H1 (cell line): Measurements from ENCODE around the gene ARHGAP15. TPM values are rescaled to one million over a fixed set of nuclear protein-coding genes. Genes with fewer than 3 reads are reported as not detected.

Experiments used
- CTCF ChIA-PET: fragments of 300-600 bp; sonication (Branson Sonifier 250); formaldehyde crosslinking; loops from one replicate; lab custom pipeline; 2021; ENCODE audit not compliant: partially characterized antibody; lab: Charles Lee
- POLR2A ChIA-PET: fragments of 300-600 bp; sonication (Branson Sonifier 250); formaldehyde crosslinking; loops from one replicate; lab custom pipeline; 2021; ENCODE audit warnings: inconsistent platforms; ENCODE audit not compliant: partially characterized antibody; lab: Charles Lee
- DNase-seq, 2 experiments: peaks; one replicate each; pipeline versions ENCODE4 v3.0.0 to v3.0.0-alpha.2; 2010 to 2022; ENCODE audit warnings: low spot score in 2 of 2, low read depth in 1 of 2, mixed read lengths in 1 of 2
- FAIRE-seq: peaks from 2 replicates; lab custom pipeline; 2011; peaks lifted over from hg19 to GRCh38; lab: Jason Lieb, UNC
- H2AFZ ChIP-seq: 2 replicates; pipeline ENCODE4 v1.8.1; 2012; ENCODE audit warnings: low read length, inconsistent platforms
- H2AK5ac ChIP-seq: 2 replicates; pipeline ENCODE4 v1.6.1; 2013; ENCODE audit warnings: low read depth, low read length
- H2BK120ac ChIP-seq: replicated peaks from 2 replicates; pipeline ENCODE3; 2013; ENCODE audit warnings: low read depth, low read length, inconsistent platforms
- H2BK12ac ChIP-seq: 2 replicates; pipeline ENCODE4 v1.6.1; 2013; ENCODE audit warnings: low read depth, low read length
- H2BK15ac ChIP-seq: 2 replicates; pipeline ENCODE4 v1.6.1; 2013; ENCODE audit warnings: low read length
- H2BK20ac ChIP-seq: 2 replicates; pipeline ENCODE4 v1.6.1; 2013; ENCODE audit warnings: low read length
- H2BK5ac ChIP-seq: 2 replicates; pipeline ENCODE4 v1.6.1; 2013; ENCODE audit warnings: low read depth, low read length
- H3K14ac ChIP-seq: 2 replicates; pipeline ENCODE4 v1.6.1; 2013; ENCODE audit warnings: inconsistent platforms; ENCODE audit not compliant: insufficient read length
- H3K18ac ChIP-seq: 2 replicates; pipeline ENCODE4 v1.6.1; 2013; ENCODE audit warnings: low read length; ENCODE audit errors: extremely low read depth
- H3K23ac ChIP-seq: 2 replicates; pipeline ENCODE4 v1.6.1; 2013; ENCODE audit warnings: inconsistent platforms; ENCODE audit not compliant: insufficient read length
- H3K23me2 ChIP-seq: 2 replicates; pipeline ENCODE4 v1.6.1; 2013; ENCODE audit warnings: low read depth, low read length
- H3K27ac ChIP-seq: 2 replicates; pipeline ENCODE4 v1.6.1; 2011; ENCODE audit warnings: low read depth, low read length, inconsistent platforms
- H3K27me3 ChIP-seq, 4 experiments: replicated peaks in 1 of 4; 1 replicate in 1 of 4; 2 replicates in 3 of 4; pipeline versions ENCODE4 v1.6.1 to v1.8.1; 2011 to 2013; ENCODE audit warnings: low read length in 3 of 4, mild to moderate bottlenecking in 3 of 4, inconsistent platforms in 2 of 4, mixed read lengths in 2 of 4, moderate library complexity in 1 of 4; ENCODE audit not compliant: control insufficient read depth in 3 of 4, insufficient read depth in 3 of 4; ENCODE audit errors: extremely low read depth in 1 of 4
- H3K36me3 ChIP-seq, 4 experiments: 2 replicates each; pipeline versions ENCODE4 v1.6.1 to v1.8.1; 2011 to 2013; ENCODE audit warnings: mild to moderate bottlenecking in 4 of 4, low read length in 3 of 4, moderate library complexity in 2 of 4, control low read depth in 1 of 4, inconsistent platforms in 1 of 4; ENCODE audit not compliant: insufficient read depth in 4 of 4, control insufficient read depth in 2 of 4
- H3K4ac ChIP-seq: replicated peaks from 2 replicates; pipeline ENCODE3; 2013; ENCODE audit warnings: low read length, low read depth, mixed read lengths, inconsistent platforms; ENCODE audit not compliant: insufficient read length
- H3K4me1 ChIP-seq, 4 experiments: replicated peaks in 1 of 4; 1 replicate in 1 of 4; 2 replicates in 3 of 4; pipeline versions ENCODE4 v1.6.1 to v1.8.1; 2011 to 2013; ENCODE audit warnings: low read length in 3 of 4, inconsistent platforms in 2 of 4, mixed read lengths in 1 of 4; ENCODE audit not compliant: insufficient read depth in 4 of 4, control insufficient read depth in 3 of 4
- H3K4me2 ChIP-seq, 2 experiments: 2 replicates each; pipeline versions ENCODE4 v1.6.1 to v1.8.1; 2011 to 2013; ENCODE audit warnings: low read depth in 2 of 2, low read length in 2 of 2, control low read depth in 1 of 2, inconsistent platforms in 1 of 2, mild to moderate bottlenecking in 1 of 2; ENCODE audit not compliant: insufficient read depth in 1 of 2
- H3K4me3 ChIP-seq, 4 experiments: fragments of 200-600, 300-600 bp in 1 of 4; sonication (generic), shearing (Covaris generic), sonication (Bioruptor Twin) in 1 of 4; 2 replicates each; pipeline versions ENCODE4 v1.5.1 to v1.8.1; 2011 to 2016; ENCODE audit warnings: low read length in 4 of 4, low read depth in 3 of 4, control low read depth in 2 of 4, inconsistent platforms in 2 of 4, mild to moderate bottlenecking in 2 of 4, mixed read lengths in 1 of 4, moderate library complexity in 1 of 4; ENCODE audit not compliant: insufficient read depth in 2 of 4; ENCODE audit errors: extremely low read depth in 1 of 4
- H3K56ac ChIP-seq: replicated peaks from 2 replicates; pipeline ENCODE3; 2013; ENCODE audit warnings: low read depth, mild to moderate bottlenecking, mixed read lengths, low read length, inconsistent platforms; ENCODE audit not compliant: insufficient read length
- H3K79me1 ChIP-seq: 2 replicates; pipeline ENCODE4 v1.6.1; 2013; ENCODE audit warnings: low read depth, low read length, control low read depth
- H3K79me2 ChIP-seq, 2 experiments: 2 replicates each; pipeline versions ENCODE4 v1.6.1 to v1.8.1; 2012 to 2013; ENCODE audit warnings: low read length in 2 of 2, mild to moderate bottlenecking in 2 of 2, inconsistent platforms in 1 of 2; ENCODE audit not compliant: insufficient read depth in 2 of 2, control insufficient read depth in 1 of 2
- H3K9ac ChIP-seq, 4 experiments: replicated peaks in 1 of 4; 1 replicate in 1 of 4; 2 replicates in 3 of 4; pipeline versions ENCODE4 v1.6.1 to v1.8.1; 2011 to 2013; ENCODE audit warnings: low read depth in 3 of 4, low read length in 3 of 4, control low read depth in 2 of 4, mild to moderate bottlenecking in 2 of 4, moderate library complexity in 2 of 4, inconsistent platforms in 1 of 4; ENCODE audit errors: extremely low read depth in 1 of 4
- H3K9me3 ChIP-seq, 2 experiments: 2 replicates each; pipeline versions ENCODE4 v1.6.1 to v1.8.1; 2012 to 2013; ENCODE audit warnings: mild to moderate bottlenecking in 2 of 2, moderate library complexity in 2 of 2, control low read depth in 1 of 2, inconsistent platforms in 1 of 2, low read depth in 1 of 2, low read length in 1 of 2, mixed read lengths in 1 of 2; ENCODE audit not compliant: insufficient read depth in 2 of 2
- H4K20me1 ChIP-seq, 2 experiments: replicated peaks in 1 of 2; 2 replicates each; pipeline versions ENCODE3 to v1.8.1; 2011 to 2013; ENCODE audit warnings: inconsistent platforms in 2 of 2, low read length in 2 of 2, mild to moderate bottlenecking in 1 of 2; ENCODE audit not compliant: insufficient read depth in 2 of 2, control insufficient read depth in 1 of 2
- H4K5ac ChIP-seq: 2 replicates; pipeline ENCODE4 v1.6.1; 2013; ENCODE audit warnings: low read length, low read depth, mixed read lengths, inconsistent platforms; ENCODE audit not compliant: insufficient read length
- H4K8ac ChIP-seq: 2 replicates; pipeline ENCODE4 v1.8.0; 2013; ENCODE audit warnings: mild to moderate bottlenecking, moderate library complexity, low read length, inconsistent platforms; ENCODE audit not compliant: insufficient read depth; ENCODE audit errors: extremely low read depth
- H4K91ac ChIP-seq: replicated peaks from 2 replicates; pipeline ENCODE3; 2013; ENCODE audit warnings: low read length, mixed read lengths, inconsistent platforms; ENCODE audit not compliant: insufficient read length
- CHD2 ChIP-seq: IDR thresholded peaks from 2 replicates; pipeline ENCODE4 v1.6.1; 2012; ENCODE audit warnings: low read length, improper control_type of control experiment
- SUZ12 ChIP-seq: fragments of 200-600 bp; sonication (generic); IDR thresholded peaks from 2 replicates; pipeline ENCODE4 v1.6.1; 2012; ENCODE audit warnings: mild to moderate bottlenecking, inconsistent platforms, low read length, moderate library complexity, mixed read lengths
- TAF1 ChIP-seq: IDR thresholded peaks from 2 replicates; pipeline ENCODE4 v1.6.1; 2011; ENCODE audit warnings: mild to moderate bottlenecking, low read depth, low read length
- TBP ChIP-seq: IDR thresholded peaks from 2 replicates; pipeline ENCODE4 v1.6.1; 2011; ENCODE audit warnings: low read depth, low read length, improper control_type of control experiment
- polyA plus RNA-seq, 7 experiments: library from polyadenylated mRNA; depleted of rRNA in 3 of 7; stranded (reverse) in 5 of 7; unstranded in 2 of 7; fragments of >200 nt in 5 of 7; fragments of 200-250 nt in 2 of 7; gene quantifications; 1 replicate in 5 of 7; 2 replicates in 1 of 7; 4 replicates in 1 of 7; pipeline versions ENCODE4 v1.2.1 to v1.2.3, GENCODE V29; 2011 to 2013; ENCODE audit warnings: missing spikeins in 2 of 7, mixed read lengths in 2 of 7
- total RNA-seq: library from RNA; stranded (reverse); fragmentation: NEBNext Ultra II Directional; extraction: Animal tissue kit (Norgen Biotek cat#: 25700); gene quantifications from 2 replicates; pipeline ENCODE4 v1.2.1, GENCODE V29; 2021

ARHGAP15 gene
- total and polyA plus RNA-seq, 2 of the 8 experiments (the other 6 are each of a cell fraction or from before 2014, with no cell fraction given): not detected

- Histone ChIP-seq H2BK120ac (no peak overlapping the region), H2BK15ac (no peak overlapping the region), H3K4me1 (peaks cover 0 to 7% (median 0%) of the 10 kb centered on the region in 4 experiments; a peak in 1 of 7 replicates), H3K79me1 (no peaks in the 10 kb centered on the region), H3K36me3 (no peaks in the 10 kb centered on the region), H2BK5ac (no peak overlapping the region), H3K4ac (no peak overlapping the region), H4K5ac (no peak overlapping the region), H3K9me3 (no peaks in the 10 kb centered on the region), H2AFZ (no peak overlapping the region), H3K9ac (no peak overlapping the region), H3K4me2 (no peak overlapping the region), H4K91ac (no peak overlapping the region), H3K27ac (no peak overlapping the region), H3K79me2 (no peaks in the 10 kb centered on the region), H3K56ac (no peak overlapping the region), H3K23ac (no peak overlapping the region), H3K4me3 (no peak overlapping the region), H3K18ac (no peak overlapping the region), H2BK20ac (no peak overlapping the region), H3K27me3 (no peaks in the 10 kb centered on the region), H2AK5ac (no peak overlapping the region), H3K23me2 (no peaks in the 10 kb centered on the region), H4K8ac (no peak overlapping the region), H3K14ac (no peak overlapping the region), H2BK12ac (no peak overlapping the region), H4K20me1 (peaks cover 0 to 2% of the 10 kb centered on the region in 2 experiments)
- ChIA-PET CTCF (no interaction called here), POLR2A (no interaction called here)
- DNase-seq: no peak
- no peak for FAIRE-seq
- TF ChIP-seq TBP (no peak), CHD2 (no peak), SUZ12 (no peak), TAF1 (no peak)
Measured at GRCh38 chr2:143392358-143392757, 263.1 kb downstream of the ARHGAP15 start.
